ENCODE data around the gene CAMK2A. TPM values are rescaled to one million over a fixed set of nuclear protein-coding genes. Genes with fewer than 3 reads are reported as not detected.

CAMK2A gene
- total RNA-seq, 6 experiments from 2014 or later: 0.09 to 0.64 (median 0.18) TPM

DNA sequence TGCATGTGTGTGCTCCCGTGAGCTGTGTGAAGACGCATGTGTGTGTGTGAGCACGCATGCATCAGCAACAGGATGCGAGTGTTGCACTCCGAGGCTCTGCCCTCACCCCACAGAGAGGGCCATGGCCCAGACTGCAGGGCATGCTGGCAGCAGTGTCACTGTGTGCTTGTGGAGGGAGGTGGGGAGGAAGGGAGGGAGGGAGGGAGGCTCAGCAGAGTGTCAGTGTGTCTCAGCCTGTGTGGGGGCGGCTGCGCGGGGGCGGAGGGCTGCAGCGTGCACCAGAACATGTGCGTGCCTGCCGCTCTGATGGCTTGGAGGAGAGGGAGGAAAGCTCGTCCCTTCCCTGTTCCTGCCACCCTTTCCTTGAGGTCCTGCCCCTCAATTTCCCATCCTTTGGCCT is 5.3 kb downstream of the CAMK2A start:
- H3K9me3 Mint-ChIP-seq: no peaks in the 10 kb centered on the region
- no peak overlapping the region for H3K4me3 Mint-ChIP-seq
- no peak overlapping the region for H3K27ac Mint-ChIP-seq
- H3K4me1 Mint-ChIP-seq (ENCODE audit: low read depth): peaks cover 49% of the 10 kb centered on the region
- no peaks in the 10 kb centered on the region for H3K36me3 Mint-ChIP-seq (ENCODE audit: low read depth)
- H3K27me3 Mint-ChIP-seq (ENCODE audit: insufficient read depth): peaks cover 4% of the 10 kb centered on the region
- no peak for DNase-seq
- TF ChIP-seq, protein P1, sequence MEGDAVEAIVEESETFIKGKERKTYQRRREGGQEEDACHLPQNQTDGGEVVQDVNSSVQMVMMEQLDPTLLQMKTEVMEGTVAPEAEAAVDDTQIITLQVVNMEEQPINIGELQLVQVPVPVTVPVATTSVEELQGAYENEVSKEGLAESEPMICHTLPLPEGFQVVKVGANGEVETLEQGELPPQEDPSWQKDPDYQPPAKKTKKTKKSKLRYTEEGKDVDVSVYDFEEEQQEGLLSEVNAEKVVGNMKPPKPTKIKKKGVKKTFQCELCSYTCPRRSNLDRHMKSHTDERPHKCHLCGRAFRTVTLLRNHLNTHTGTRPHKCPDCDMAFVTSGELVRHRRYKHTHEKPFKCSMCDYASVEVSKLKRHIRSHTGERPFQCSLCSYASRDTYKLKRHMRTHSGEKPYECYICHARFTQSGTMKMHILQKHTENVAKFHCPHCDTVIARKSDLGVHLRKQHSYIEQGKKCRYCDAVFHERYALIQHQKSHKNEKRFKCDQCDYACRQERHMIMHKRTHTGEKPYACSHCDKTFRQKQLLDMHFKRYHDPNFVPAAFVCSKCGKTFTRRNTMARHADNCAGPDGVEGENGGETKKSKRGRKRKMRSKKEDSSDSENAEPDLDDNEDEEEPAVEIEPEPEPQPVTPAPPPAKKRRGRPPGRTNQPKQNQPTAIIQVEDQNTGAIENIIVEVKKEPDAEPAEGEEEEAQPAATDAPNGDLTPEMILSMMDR (IDR thresholded peaks at IDR 0.05): no peak

DNA sequence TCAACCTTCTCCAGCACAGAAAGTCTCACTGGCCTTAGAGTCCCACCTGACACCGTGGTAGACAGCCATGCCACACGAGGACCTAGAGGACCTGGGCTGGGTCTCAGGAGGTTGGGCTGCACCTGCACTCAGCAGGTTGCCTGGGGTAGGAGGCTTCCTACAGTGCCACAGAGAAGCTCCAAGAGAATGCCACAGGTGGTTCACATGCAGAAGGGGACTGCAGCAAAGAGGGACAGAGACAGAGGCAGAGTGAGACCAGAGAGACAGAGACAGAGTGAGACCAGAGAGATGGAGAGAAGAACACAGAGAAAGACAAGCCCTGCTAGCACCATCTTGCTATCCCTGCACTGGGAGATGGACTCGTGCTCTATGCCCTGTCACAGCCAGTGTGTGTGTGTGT is 5.7 kb downstream of the CAMK2A start:
- DNase-seq: no peak
- TF ChIP-seq, protein P1 (IDR thresholded peaks at IDR 0.05): no peak
- H3K4me3 Mint-ChIP-seq: no peak overlapping the region
- no peaks in the 10 kb centered on the region for H3K36me3 Mint-ChIP-seq (ENCODE audit: low read depth)
- H3K9me3 Mint-ChIP-seq: no peaks in the 10 kb centered on the region
- peaks cover 4% of the 10 kb centered on the region for H3K27me3 Mint-ChIP-seq (ENCODE audit: insufficient read depth)
- no peak overlapping the region for H3K27ac Mint-ChIP-seq
- peaks cover 53% of the 10 kb centered on the region for H3K4me1 Mint-ChIP-seq (ENCODE audit: low read depth)

DNA sequence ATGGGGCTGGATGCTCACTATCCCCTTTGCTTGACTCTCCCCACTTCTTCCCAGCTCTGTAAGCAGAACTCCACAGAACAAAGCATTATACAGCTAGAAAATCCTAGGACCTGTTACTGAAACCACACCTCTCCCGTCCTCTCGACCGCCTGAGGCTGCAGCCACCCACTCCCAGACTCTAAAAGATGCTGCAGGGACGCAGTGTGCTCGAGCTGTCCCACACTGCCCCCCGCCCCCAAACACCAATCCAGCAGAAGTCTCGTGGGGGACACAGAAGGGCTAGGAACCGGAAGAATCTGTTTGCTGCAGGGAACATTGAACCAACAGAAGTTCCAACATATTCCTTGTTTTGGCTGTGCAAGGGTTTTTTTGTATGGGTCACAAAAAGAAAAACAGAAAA is 7.6 kb downstream of the CAMK2A start:
- Mint-ChIP-seq H3K9me3 (no peaks in the 10 kb centered on the region), H3K27ac (no peak overlapping the region), H3K4me3 (no peak overlapping the region), H3K36me3 (ENCODE audit: low read depth) (no peaks in the 10 kb centered on the region), H3K27me3 (ENCODE audit: insufficient read depth) (peaks cover 2% of the 10 kb centered on the region; the same call in 1 of the 2 replicates), H3K4me1 (ENCODE audit: low read depth) (peaks cover 72% of the 10 kb centered on the region)
- DNase-seq: no peak
- TF ChIP-seq, protein P1 (IDR thresholded peaks at IDR 0.05): no peak

DNA sequence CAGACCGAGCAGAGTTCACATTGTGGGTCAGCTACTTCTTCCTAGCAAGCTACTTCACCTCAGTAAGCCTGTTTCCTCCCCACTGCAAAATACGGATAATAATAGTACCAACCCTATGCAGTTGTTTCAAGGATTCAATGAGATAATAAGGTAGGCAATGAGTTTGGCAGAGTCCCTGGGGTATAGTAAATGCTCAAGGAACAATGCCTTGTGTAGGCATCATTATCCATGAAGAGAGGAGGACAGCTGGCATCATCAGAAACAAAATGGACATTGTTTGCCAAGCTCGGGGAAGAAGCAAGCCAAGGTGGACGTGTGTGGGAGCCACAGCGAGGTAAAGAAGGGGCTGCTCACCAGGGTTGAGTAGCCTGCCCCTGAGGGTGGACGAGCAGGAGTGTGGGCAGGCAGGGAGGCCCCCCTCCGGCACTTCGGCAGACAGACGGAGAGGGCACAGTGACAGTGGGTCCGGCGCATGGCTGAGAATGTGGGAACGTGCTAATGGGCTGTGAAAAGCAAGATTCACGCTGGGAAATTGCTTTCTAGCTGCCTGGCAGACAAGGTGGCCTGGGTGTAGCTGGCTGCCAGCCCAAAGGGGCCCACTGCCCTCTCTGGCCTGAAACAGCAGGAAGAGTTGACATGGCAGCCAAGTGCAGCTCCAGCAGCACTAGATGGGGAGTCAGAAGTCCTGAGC is 10.1 kb downstream of the CAMK2A start:
- Mint-ChIP-seq H3K27me3 (ENCODE audit: insufficient read depth) (peaks cover 3% of the 10 kb centered on the region), H3K4me3 (no peak overlapping the region), H3K36me3 (ENCODE audit: low read depth) (no peaks in the 10 kb centered on the region), H3K4me1 (ENCODE audit: low read depth) (peaks cover 63% of the 10 kb centered on the region), H3K9me3 (no peaks in the 10 kb centered on the region), H3K27ac (peak overlapping the region; percentile 94)
- TF ChIP-seq, protein P1 (IDR thresholded peaks at IDR 0.05): no peak
- DNase-seq: no peak

DNA sequence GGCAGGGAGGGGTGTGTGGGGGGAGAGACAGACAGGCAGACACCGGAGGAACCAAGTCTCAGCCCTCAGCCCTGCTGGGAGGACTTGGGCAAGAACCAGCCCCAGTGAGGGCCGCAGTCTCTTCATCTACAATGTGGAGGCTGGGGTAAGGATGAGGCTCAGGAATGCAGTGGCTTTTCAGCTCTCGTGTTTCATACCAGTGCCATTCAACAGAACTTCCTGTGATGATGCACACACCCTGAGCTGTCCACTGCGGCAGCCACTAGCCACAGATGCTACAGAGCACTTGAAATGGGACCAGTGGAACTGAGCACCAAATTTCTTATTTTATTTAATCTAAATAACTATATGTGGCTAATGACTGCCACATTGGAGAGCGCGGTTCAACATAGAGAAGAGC is 10.7 kb downstream of the CAMK2A start:
- TF ChIP-seq, protein P1 (IDR thresholded peaks at IDR 0.05): no peak
- H3K9me3 Mint-ChIP-seq: no peaks in the 10 kb centered on the region
- no peaks in the 10 kb centered on the region for H3K36me3 Mint-ChIP-seq (ENCODE audit: low read depth)
- peak; percentile 88 for DNase-seq
- H3K4me3 Mint-ChIP-seq: peak overlapping the region; percentile 30; the same call in 1 of the 2 replicates
- H3K27me3 Mint-ChIP-seq (ENCODE audit: insufficient read depth): peaks cover 3% of the 10 kb centered on the region
- peaks cover 58% of the 10 kb centered on the region for H3K4me1 Mint-ChIP-seq (ENCODE audit: low read depth)
- peak overlapping the region; percentile 94 for H3K27ac Mint-ChIP-seq

All from HFFc6 (cell line).